Measurements from ENCODE around the gene DST. TPM values are rescaled to one million over a fixed set of nuclear protein-coding genes. Genes with fewer than 3 reads are reported as not detected.

Gene DST
- polyA plus RNA-seq, 1 of the 3 experiments (the other 2 are of a cell fraction) = 64.3 TPM

- no peak for TF ChIP-seq IRF3 (IDR thresholded peaks at IDR 0.05; ENCODE audit: low read depth, low read length)
- no peak for TF ChIP-seq SIN3A (IDR thresholded peaks at IDR 0.05; ENCODE audit: borderline replicate concordance, low read depth, low read length)
- TF ChIP-seq RAD21 (IDR thresholded peaks at IDR 0.05; ENCODE audit: low read length) = no peak
- TF ChIP-seq FOXJ3 (CRISPR knock-in tag; IDR thresholded peaks at IDR 0.05) = no peak
- TF ChIP-seq ZBTB33 (IDR thresholded peaks at IDR 0.05; ENCODE audit: borderline replicate concordance, low read depth) = no peak
- no peak for TF ChIP-seq MEF2A (IDR thresholded peaks at IDR 0.05; ENCODE audit: borderline replicate concordance, low read depth)
- TF ChIP-seq CTCF (IDR thresholded peaks at IDR 0.05) = no peak
These were observed 147.0 kb downstream of the DST start (continued) for GRCh38 chr6:56495654-56496053.

- H3K4me1 ChIP-seq (ENCODE audit: control insufficient read depth in 1 of 2, insufficient read depth in 2 of 2, low read depth in 1 of 2, low read length in 1 of 2) = peaks cover 0 to 12% of the 10 kb centered on the region in 2 experiments; a peak in 2 of 4 replicates
- WGBS (ENCODE audit: low lambda C conversion rate) = 94% methylated on average over 4 of the region's 4 CpGs
- DNase-seq = no peak
- H3F3A ChIP-seq (replicated peaks; ENCODE audit: insufficient read depth) = peaks cover 26% of the 10 kb centered on the region
- ChIA-PET CTCF (interaction anchor here (1.0 to 1.3 kb wide), 2 partner anchors 54 to 57 kb away, joined by 3 read pairs; no protein-coding TSS in a partner anchor), POLR2A (interaction anchor here (0.7 kb wide), 1 partner anchor 101 kb away, joined by 3 read pairs; no protein-coding TSS in a partner anchor)
- no peaks in the 10 kb centered on the region for H4K20me1 ChIP-seq (ENCODE audit: insufficient read depth)
- H3K27me3 ChIP-seq (ENCODE audit: insufficient read depth) = no peaks in the 10 kb centered on the region
- H3K79me2 ChIP-seq (ENCODE audit: insufficient read depth) = no peaks in the 10 kb centered on the region; the same call in 1 of the 2 replicates
- no peak for TF ChIP-seq FOXJ3 (CRISPR knock-in tag; IDR thresholded peaks at IDR 0.05)
- TF ChIP-seq USF2 (IDR thresholded peaks at IDR 0.05; ENCODE audit: borderline replicate concordance, low read depth, low read length) = no peak
- no peak for TF ChIP-seq GATA2 (CRISPR knock-in tag; IDR thresholded peaks at IDR 0.05)
- no peak for TF ChIP-seq RFX5 (IDR thresholded peaks at IDR 0.05; ENCODE audit: low read length)
- TF ChIP-seq ZBTB33 (IDR thresholded peaks at IDR 0.05; ENCODE audit: borderline replicate concordance, low read depth) = no peak
- TF ChIP-seq NRF1 (IDR thresholded peaks at IDR 0.05; ENCODE audit: low read depth, low read length) = no peak
- TF ChIP-seq RAD21 (IDR thresholded peaks at IDR 0.05; ENCODE audit: low read length) = no peak
- no peak for TF ChIP-seq GABPA (IDR thresholded peaks at IDR 0.05; ENCODE audit: low read depth)
- TF ChIP-seq SIN3A (IDR thresholded peaks at IDR 0.05; ENCODE audit: borderline replicate concordance, low read depth, low read length) = no peak
- no peak for TF ChIP-seq TCF12 (IDR thresholded peaks at IDR 0.05)
- TF ChIP-seq EP300 (IDR thresholded peaks at IDR 0.05; ENCODE audit: borderline replicate concordance in 1 of 2, low read depth in 1 of 2, low read length in 1 of 2) = no peak
- no peak for TF ChIP-seq MXI1 (IDR thresholded peaks at IDR 0.05; ENCODE audit: low read depth, low read length)
- no peak for TF ChIP-seq ELF1 (IDR thresholded peaks at IDR 0.05)
- TF ChIP-seq YY1 (IDR thresholded peaks at IDR 0.05; ENCODE audit: low read depth) = no peak
- TF ChIP-seq TAF1 (IDR thresholded peaks at IDR 0.05; ENCODE audit: borderline replicate concordance, low read depth, low read length) = no peak
- no peak for TF ChIP-seq CTCF (IDR thresholded peaks at IDR 0.05)
- no peak for TF ChIP-seq FOSL2 (IDR thresholded peaks at IDR 0.05; ENCODE audit: borderline replicate concordance, low read depth)
- H3K9me2 ChIP-seq = no peaks in the 10 kb centered on the region
- no peak overlapping the region for H3K9ac ChIP-seq
- no peak overlapping the region for H3K4me2 ChIP-seq
- H3K27ac ChIP-seq (ENCODE audit: low read depth in 2 of 2, low read length in 1 of 2) = peak overlapping the region in 1 of 2 experiments; percentile 34; a peak in 2 of 4 replicates
- peaks cover 71 to 86% of the 10 kb centered on the region in 2 experiments for H3K36me3 ChIP-seq (replicated peaks in 1 of 2; ENCODE audit: control insufficient read depth in 1 of 2, insufficient read depth in 2 of 2, low read length in 1 of 2)
- no peak overlapping the region for H2AFZ ChIP-seq (ENCODE audit: low read depth)
- H3K4me3 ChIP-seq (ENCODE audit: low read depth in 2 of 2, low read length in 1 of 2) = no peak overlapping the region
- no peaks in the 10 kb centered on the region for H3K9me3 ChIP-seq
These were observed 150.9 kb downstream of the DST start for GRCh38 chr6:56491606-56492328.

All from SK-N-SH (cell line).